ENCODE data around the gene NSMCE3.

The NSMCE3 gene

GRCh38 chr15:29222129-29222853 is 47.3 kb downstream of the NSMCE3 start:
- Histone ChIP-seq H3K27ac (replicated peaks) (no peak overlapping the region), H3K4me3 (replicated peaks; ENCODE audit: insufficient read depth, low read length) (no peak overlapping the region), H3K27me3 (ENCODE audit: insufficient read depth, poor library complexity, severe bottlenecking) (no peaks in the 10 kb centered on the region)
- TF ChIP-seq POLR2AphosphoS5 (IDR thresholded peaks at IDR 0.05; ENCODE audit: low read depth) (no peak), CTCF (IDR thresholded peaks at IDR 0.05; ENCODE audit: insufficient read depth, low read length) (no peak), SPI1 (IDR thresholded peaks at IDR 0.05; ENCODE audit: borderline replicate concordance, low read depth) (no peak), REST (IDR thresholded peaks at IDR 0.05; ENCODE audit: insufficient replicate concordance, low read depth) (no peak), GABPA (IDR thresholded peaks at IDR 0.05; ENCODE audit: low read depth) (no peak)
- DNase-seq (ENCODE audit: low read depth in 1 of 2, low spot score in 1 of 2): no peak

- H3K27ac ChIP-seq (replicated peaks): no peak overlapping the region
- H3K4me3 ChIP-seq (replicated peaks; ENCODE audit: insufficient read depth, low read length): no peak overlapping the region
- TF ChIP-seq SPI1 (IDR thresholded peaks at IDR 0.05; ENCODE audit: borderline replicate concordance, low read depth): no peak
- TF ChIP-seq GABPA (IDR thresholded peaks at IDR 0.05; ENCODE audit: low read depth): no peak
- TF ChIP-seq REST (IDR thresholded peaks at IDR 0.05; ENCODE audit: insufficient replicate concordance, low read depth): no peak
- TF ChIP-seq CTCF (IDR thresholded peaks at IDR 0.05; ENCODE audit: insufficient read depth, low read length): no peak
- no peak for TF ChIP-seq POLR2AphosphoS5 (IDR thresholded peaks at IDR 0.05; ENCODE audit: low read depth)
- H3K27me3 ChIP-seq (ENCODE audit: insufficient read depth, poor library complexity, severe bottlenecking): no peaks in the 10 kb centered on the region
- no peak for DNase-seq (ENCODE audit: low read depth in 1 of 2, low spot score in 1 of 2)
Observed at GRCh38 chr15:29220852-29221251, 48.8 kb downstream of the NSMCE3 start.

- no peak overlapping the region for H3K27ac ChIP-seq (replicated peaks)
- H3K4me3 ChIP-seq (replicated peaks; ENCODE audit: insufficient read depth, low read length): no peak overlapping the region
- no peak for TF ChIP-seq CTCF (IDR thresholded peaks at IDR 0.05; ENCODE audit: insufficient read depth, low read length)
- H3K27me3 ChIP-seq (ENCODE audit: insufficient read depth, poor library complexity, severe bottlenecking): no peaks in the 10 kb centered on the region
- DNase-seq (ENCODE audit: low read depth in 1 of 2, low spot score in 1 of 2): no peak
Observed at GRCh38 chr15:29216955-29217354, 52.7 kb downstream of the NSMCE3 start.

Measured in HL-60 (cell line).